HG03066 (cell line): ENCODE results near the gene TSHZ1.

Experiments used
- ATAC-seq: cut with Tn5 transposase; IDR thresholded peaks from one replicate; pipeline ENCODE4 v1.9.1; 2021; ENCODE audit warnings: low read depth; ENCODE audit not compliant: unreplicated experiment

The TSHZ1 gene

GRCh38 chr18:75244351-75245313 is 34.0 kb downstream of the TSHZ1 start:
- ATAC-seq = no peak

DNA sequence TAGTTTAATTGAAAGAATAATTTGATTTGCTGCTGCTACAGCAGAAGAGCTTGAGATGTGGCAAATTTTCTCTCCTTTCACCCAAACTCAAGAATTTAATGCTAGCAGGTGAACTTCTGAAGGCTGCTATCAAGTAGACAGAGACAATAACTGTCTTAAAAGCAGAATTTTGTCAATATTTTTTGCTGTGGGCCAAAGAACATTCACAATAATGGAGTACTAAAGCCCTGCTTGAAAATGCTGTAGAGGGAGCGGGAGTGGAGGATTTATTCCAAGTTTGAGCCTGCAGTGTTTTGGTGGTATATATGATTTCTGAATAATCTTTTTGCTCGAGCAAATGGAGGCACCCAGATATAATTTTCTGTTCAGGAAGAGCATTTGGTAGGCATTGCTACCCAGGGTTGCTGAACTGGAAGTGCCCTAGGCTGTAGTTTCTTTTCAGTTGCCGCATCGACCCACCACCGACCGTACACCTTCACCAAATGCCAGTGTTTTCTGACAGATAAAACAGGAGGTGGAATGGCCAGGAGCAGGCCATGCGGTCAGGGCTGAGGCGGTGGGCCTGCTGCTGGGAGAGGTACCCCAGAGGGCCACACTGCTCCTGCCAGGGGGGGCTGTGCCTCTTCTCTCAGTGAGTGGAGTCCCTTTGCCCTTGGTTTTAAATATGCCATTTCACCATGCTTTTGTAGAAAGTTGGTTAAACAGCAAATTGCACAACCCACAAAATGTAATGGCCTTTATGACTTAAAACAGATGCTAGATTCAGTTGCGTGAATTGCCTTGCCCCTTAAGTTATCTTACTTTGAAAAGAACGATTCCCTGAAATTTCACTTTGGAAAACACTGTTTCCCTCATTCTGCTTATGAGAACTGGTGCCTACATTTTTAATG is 36.4 kb downstream of the TSHZ1 start:
- no peak for ATAC-seq

DNA sequence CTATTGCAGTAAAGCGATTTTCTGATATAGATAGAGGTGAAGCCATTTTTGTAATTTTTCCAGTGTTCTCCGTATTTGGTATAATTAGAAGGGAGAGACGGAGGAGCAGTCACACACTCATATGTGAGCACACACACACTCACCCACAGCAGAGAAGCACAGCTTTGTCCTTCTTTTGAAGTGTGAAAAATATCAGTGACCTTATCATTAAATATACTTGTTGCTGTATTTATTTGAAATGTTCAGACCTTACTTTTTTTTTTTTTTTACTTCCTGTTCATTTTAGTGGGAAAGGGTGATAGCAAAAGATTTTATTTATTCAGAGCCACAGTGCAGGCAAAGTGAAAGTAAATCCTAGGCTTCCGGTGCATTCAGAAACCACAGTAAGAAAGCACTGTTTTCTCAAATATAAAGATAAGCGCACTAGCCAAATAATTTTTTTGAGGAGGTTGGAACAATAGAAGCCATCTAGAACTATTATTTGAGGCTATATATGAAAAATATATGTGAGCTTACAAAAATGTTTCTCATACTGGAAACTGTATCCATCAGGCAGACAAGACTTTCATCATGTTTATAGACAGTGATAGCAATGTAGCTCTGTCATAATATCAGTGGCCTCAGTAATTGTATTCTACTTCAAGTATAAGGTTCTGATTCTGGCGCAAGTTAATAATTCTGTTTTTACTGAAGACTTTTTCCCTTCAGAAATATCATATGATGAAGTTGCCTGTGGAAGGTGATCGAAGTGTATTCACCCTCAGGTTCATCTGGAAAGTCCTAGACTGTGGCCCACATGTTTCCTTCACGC is 37.2 kb downstream of the TSHZ1 start:
- peak; percentile 60 for ATAC-seq

GRCh38 chr18:75248426-75249174 is 38.0 kb downstream of the TSHZ1 start:
- ATAC-seq = no peak

DNA sequence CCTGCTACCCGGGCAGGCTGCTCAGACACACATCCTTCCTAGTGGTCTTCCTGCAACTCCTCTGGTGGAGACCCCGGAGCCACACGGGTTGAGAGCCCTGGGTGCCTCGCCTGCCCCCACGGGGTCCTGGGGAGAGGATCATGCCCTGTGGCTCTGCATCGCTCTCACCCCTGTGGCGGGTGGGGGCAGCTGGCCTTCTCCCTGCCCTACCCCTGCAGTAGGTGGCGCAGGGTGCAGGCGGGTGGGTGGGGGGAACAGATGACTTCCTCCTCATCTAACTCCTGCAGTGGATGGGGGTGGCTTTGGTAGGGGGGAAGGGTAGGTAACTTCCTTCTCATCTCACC is 38.5 kb downstream of the TSHZ1 start:
- no peak for ATAC-seq

GRCh38 chr18:75249672-75250470 is 39.3 kb downstream of the TSHZ1 start:
- no peak for ATAC-seq

DNA sequence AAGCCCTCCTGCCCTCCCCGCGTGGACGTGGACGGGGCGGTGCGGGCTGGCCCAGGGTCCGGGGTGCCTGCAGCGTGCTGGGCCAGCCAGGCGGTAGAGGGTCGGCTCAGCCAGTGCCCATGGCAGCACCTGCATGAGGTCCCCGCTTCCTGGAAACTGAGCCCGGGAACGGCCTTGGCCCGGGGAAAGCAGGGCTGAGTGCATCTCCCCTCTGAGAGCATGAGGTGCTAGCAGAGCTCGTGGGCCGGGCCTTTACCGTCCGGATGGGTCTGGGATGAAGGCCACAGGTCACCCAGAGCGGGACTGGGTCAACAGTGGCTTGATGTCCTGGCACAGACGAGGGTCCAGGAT is 39.8 kb downstream of the TSHZ1 start:
- no peak for ATAC-seq

DNA sequence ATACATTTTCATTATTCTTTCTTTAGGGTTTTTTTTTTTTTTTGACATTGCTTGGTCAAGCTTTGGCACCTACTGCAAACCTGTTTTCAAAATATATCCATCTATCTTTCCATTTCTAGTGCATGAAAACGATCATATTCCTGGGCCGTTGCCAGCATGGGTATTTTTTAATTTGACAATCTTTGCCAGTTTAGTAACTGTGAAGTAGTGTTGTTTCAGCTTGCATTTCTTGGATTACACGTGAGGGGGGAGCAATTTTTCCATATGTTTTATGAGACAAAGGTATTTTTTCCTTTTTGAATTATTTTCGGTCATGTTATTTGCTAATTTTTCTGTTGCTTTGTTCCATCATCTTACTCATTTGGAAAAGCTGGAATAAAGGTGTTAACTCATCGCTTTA is 40.9 kb downstream of the TSHZ1 start:
- ATAC-seq = no peak

DNA sequence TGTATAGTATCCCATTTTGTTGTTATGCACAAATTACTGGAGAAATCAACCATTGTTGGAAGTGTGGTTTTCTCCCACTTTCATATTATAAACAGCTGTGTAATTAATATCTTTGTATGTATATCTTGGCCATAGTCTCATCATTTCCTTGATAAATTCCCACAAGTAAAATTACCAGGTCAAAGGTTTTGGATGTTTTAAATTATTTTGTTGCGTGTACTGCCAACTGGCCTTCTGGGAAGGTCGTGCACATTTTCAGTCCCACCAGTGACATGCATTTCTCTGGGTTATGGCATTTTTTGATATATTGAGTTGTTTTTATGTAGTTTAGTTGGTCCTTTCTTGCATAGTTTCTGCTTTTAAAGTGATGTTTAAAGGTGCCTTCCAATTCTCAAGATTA is 41.5 kb downstream of the TSHZ1 start:
- ATAC-seq = no peak

GRCh38 chr18:75253043-75253442 is 42.4 kb downstream of the TSHZ1 start:
- no peak for ATAC-seq

DNA sequence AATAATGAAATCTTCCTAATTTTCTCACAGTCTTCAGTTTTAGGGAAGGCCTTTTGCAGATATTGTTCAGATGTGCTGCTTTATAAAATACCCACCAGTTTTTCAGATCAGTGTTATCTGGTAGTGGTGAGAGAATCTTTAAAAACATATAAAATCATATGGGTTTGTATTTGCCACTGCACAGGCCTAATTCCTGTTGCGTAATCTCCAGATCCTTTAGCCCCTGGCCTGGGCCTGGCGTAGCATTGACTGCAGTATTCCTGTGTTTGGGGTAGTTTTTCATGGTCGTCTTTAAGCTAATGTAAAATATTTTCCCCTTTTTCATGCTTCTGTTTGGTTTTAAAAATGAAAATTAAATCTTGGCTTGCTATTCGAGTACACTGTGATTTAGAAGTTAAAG is 43.2 kb downstream of the TSHZ1 start:
- no peak for ATAC-seq

DNA sequence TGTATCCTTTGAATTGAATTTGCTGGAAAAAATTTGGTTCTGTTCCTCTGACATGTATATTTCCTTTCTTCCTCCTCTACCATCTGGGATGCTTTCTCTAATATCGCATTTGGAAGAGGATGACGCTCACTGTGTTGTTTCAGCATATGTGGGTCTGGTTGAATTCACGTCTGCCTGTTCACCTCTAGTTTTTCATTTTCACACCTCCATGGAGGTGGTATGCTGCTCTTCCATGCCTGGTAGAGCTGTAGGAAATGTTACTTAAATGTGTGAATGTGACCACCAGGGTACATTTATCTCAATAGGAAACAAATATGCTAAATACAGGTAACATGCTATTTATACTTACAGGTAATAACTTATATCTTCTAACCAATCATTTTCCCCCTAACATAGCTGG is 44.5 kb downstream of the TSHZ1 start:
- ATAC-seq = no peak

DNA sequence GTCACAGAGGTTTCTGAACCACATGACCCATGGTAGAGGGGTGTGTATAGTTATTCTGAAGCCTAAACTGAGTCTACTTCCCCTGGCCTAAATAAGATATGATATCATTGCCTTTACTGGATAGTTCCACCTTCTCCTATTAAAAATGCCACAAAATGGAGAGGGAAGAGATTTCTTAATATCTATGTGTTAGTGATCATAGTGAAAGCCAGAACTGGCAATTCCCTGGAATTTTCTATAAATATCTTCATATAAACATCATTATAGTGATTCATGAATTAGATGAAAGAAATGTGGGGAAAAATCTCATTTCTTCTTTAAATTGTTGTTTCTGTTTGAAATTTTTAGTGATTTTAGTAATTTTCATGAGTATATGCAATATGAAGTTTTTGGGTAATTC is 45.8 kb downstream of the TSHZ1 start:
- no peak for ATAC-seq

DNA sequence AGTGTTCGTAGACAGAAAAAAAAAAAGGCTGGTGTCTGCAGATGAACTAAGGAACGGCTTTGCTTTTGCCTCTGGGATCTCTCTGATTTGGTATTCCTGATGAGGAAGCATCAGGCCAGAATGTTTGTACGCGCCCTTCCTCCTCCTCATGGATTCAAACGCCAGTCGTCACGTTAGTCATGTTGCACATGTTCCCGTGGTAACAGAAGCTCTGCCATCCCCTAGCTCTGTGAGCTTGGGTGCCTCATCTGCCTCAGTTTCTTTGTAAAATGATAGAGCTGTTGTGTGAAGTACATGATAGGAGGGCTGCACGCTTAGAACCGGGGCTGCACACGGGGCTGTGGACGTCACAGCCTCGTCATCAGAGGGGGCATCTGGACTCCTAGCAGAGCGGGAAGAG is 47.0 kb downstream of the TSHZ1 start:
- ATAC-seq = no peak

DNA sequence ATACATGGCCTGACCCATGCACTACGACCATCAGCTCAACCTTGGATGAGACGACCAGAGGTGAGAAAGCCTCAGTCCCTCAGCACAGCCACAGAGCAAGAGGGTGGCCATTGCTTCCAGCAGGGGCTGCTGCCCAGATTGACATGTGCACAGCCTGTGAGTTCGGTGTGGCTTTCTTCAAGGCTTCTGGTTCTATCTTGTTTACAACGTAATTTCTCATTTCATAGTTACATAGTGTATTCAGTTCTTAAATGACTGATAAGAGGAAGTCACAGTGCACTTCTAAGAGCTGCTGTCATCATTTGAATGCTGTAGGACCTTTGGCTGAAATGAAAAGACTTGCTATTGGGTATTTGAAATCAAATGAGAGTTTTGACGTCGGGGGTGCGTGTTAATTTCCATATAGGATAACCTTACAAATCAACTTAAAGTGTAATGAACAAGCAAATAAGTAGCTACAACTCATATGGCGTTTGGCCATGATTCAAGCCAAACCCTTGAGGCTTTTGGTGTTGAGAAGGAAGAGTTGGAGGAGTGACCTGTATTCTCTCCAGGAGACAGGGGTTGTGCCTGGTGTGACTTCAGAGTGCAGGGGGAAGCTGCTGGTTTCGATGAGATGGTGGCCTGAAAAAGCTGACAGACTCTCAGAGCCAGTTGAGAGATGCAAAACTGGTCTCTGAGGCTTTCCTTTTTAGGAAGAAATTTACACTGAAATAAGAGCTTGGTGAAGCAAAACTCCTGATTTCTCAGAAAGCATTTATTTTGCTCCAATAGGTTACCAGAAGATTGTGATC is 51.0 kb downstream of the TSHZ1 start:
- peak; percentile 87 for ATAC-seq

GRCh38 chr18:75262511-75262910 is 51.9 kb downstream of the TSHZ1 start:
- ATAC-seq = no peak

DNA sequence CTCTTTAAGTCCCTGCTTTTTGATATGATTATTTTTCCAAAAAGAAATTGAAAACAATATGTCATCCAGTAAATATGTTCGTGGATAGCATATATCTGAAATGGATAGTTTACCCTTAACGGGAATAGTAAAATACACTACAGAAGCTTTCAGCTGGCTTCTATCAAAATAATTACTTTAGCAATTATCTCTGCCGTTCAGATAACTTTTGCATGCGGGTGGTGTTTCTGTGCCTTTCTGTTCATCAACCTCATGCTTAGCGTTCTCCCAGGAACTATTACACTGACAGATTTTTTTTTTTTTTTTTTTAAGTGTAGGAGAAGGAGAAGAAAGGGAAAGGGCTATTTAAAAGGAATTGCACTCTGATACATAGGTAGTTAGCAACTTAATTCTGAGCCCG is 53.6 kb downstream of the TSHZ1 start:
- ATAC-seq = no peak

GRCh38 chr18:75264926-75265597 is 54.5 kb downstream of the TSHZ1 start:
- no peak for ATAC-seq
